Activated T-cell treated with anti-CD3 and anti-CD28 coated beads for 48 hours (primary cell): ENCODE measurements around the gene RPGRIP1L.

Experiments used
- DNase-seq: peaks from one replicate; pipeline ENCODE4 v3.0.0-alpha.2; 2020; ENCODE audit warnings: low read depth

The RPGRIP1L gene

GRCh38 chr16:53651357-53651756 lies 52.3 kb downstream of the RPGRIP1L start:
- no peak for DNase-seq

- no peak for DNase-seq
These were observed 57.2 kb downstream of the RPGRIP1L start for GRCh38 chr16:53646506-53646905.

GRCh38 chr16:53643474-53643873 lies 60.2 kb downstream of the RPGRIP1L start:
- no peak for DNase-seq

- DNase-seq = no peak
These were observed 61.6 kb downstream of the RPGRIP1L start for GRCh38 chr16:53642094-53642493.

- DNase-seq = no peak
These were observed 66.7 kb downstream of the RPGRIP1L start for GRCh38 chr16:53636978-53637377.

- DNase-seq = no peak
These were observed 71.1 kb downstream of the RPGRIP1L start for GRCh38 chr16:53632526-53632925.

- no peak for DNase-seq
These were observed 72.2 kb downstream of the RPGRIP1L start for GRCh38 chr16:53631236-53632025.

- DNase-seq = no peak
These were observed 73.9 kb downstream of the RPGRIP1L start for GRCh38 chr16:53629607-53630312.

GRCh38 chr16:53629151-53629550 lies 74.5 kb downstream of the RPGRIP1L start:
- no peak for DNase-seq

- no peak for DNase-seq
These were observed 76.8 kb downstream of the RPGRIP1L start for GRCh38 chr16:53626811-53627210.

- no peak for DNase-seq
These were observed 77.5 kb downstream of the RPGRIP1L start for GRCh38 chr16:53626161-53626560.

GRCh38 chr16:53625221-53625620 lies 78.4 kb downstream of the RPGRIP1L start:
- DNase-seq = no peak

GRCh38 chr16:53622315-53622714 lies 81.3 kb downstream of the RPGRIP1L start:
- DNase-seq = no peak

GRCh38 chr16:53620476-53620875 lies 83.2 kb downstream of the RPGRIP1L start:
- no peak for DNase-seq

GRCh38 chr16:53619235-53619634 lies 84.4 kb downstream of the RPGRIP1L start:
- DNase-seq = no peak

GRCh38 chr16:53614346-53614745 lies 89.3 kb downstream of the RPGRIP1L start:
- no peak for DNase-seq

GRCh38 chr16:53612003-53612402 lies 91.7 kb downstream of the RPGRIP1L start:
- DNase-seq = no peak

GRCh38 chr16:53611179-53611696 lies 92.4 kb downstream of the RPGRIP1L start:
- DNase-seq = no peak

- no peak for DNase-seq
These were observed 94.1 kb downstream of the RPGRIP1L start for GRCh38 chr16:53609536-53609935.

- no peak for DNase-seq
These were observed 95.6 kb downstream of the RPGRIP1L start for GRCh38 chr16:53608094-53608493.

GRCh38 chr16:53605831-53606400 lies 97.7 kb downstream of the RPGRIP1L start:
- DNase-seq = no peak

- no peak for DNase-seq
These were observed 98.3 kb downstream of the RPGRIP1L start for GRCh38 chr16:53605356-53605755.

GRCh38 chr16:53601961-53602360 lies 101.7 kb downstream of the RPGRIP1L start:
- no peak for DNase-seq
